ENCODE results near the gene MUS81. TPM values are rescaled to one million over a fixed set of nuclear protein-coding genes. Genes with fewer than 3 reads are reported as not detected.

The MUS81 gene
- total RNA-seq, 1 donor from 2014 or later: 83.1 TPM

- no peak overlapping the region for H3K27ac Mint-ChIP-seq
- ChIA-PET CTCF (no interaction called here), POLR2A (no interaction called here)
- peaks cover 54% of the 10 kb centered on the region for H3K36me3 Mint-ChIP-seq (ENCODE audit: low read depth)
- H3K4me3 Mint-ChIP-seq: no peak overlapping the region
- TF ChIP-seq, protein P1, sequence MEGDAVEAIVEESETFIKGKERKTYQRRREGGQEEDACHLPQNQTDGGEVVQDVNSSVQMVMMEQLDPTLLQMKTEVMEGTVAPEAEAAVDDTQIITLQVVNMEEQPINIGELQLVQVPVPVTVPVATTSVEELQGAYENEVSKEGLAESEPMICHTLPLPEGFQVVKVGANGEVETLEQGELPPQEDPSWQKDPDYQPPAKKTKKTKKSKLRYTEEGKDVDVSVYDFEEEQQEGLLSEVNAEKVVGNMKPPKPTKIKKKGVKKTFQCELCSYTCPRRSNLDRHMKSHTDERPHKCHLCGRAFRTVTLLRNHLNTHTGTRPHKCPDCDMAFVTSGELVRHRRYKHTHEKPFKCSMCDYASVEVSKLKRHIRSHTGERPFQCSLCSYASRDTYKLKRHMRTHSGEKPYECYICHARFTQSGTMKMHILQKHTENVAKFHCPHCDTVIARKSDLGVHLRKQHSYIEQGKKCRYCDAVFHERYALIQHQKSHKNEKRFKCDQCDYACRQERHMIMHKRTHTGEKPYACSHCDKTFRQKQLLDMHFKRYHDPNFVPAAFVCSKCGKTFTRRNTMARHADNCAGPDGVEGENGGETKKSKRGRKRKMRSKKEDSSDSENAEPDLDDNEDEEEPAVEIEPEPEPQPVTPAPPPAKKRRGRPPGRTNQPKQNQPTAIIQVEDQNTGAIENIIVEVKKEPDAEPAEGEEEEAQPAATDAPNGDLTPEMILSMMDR (IDR thresholded peaks at IDR 0.05): no peak
- intact Hi-C loops (cut with micrococcal nuclease): no loop called here
- no peak for DNase-seq
- no peak for ATAC-seq (ENCODE audit: low read depth)
- H3K4me1 Mint-ChIP-seq: peaks cover 22% of the 10 kb centered on the region
- no peaks in the 10 kb centered on the region for H3K9me3 Mint-ChIP-seq
- H3K27me3 Mint-ChIP-seq: no peaks in the 10 kb centered on the region
Measured at GRCh38 chr11:65863889-65864705, 3.9 kb downstream of the MUS81 start.

DNA sequence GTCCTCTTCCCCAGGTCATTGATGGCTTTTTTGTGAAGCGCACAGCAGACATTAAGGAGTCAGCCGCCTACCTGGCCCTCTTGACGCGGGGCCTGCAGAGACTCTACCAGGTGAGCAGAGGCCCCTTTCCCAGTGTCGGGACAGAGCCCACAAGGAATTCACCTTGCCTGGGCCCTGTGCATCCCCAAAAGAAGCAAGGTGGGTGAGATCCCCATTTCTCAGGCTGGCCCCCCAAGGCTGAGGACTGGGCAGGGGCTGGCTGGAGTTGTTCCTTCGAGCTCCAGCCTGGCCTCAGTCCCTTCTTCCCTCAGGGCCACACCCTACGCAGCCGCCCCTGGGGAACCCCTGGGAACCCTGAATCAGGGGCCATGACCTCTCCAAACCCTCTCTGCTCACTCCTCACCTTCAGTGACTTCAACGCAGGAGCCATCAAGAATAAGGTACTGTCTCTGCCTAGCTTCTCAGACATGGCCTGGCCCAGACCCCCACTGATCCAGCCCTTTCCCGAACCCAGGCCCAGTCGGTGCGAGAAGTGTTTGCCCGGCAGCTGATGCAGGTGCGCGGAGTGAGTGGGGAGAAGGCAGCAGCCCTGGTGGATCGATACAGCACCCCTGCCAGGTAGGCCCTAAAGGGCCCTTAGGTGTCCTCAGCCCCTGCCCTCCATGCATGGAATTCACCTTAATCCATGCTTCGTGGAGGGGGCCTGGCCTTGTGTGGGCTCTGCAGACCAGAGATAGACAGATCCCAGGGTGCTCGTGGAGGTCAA is 4.7 kb downstream of the MUS81 start:
- TF ChIP-seq, protein P1 (IDR thresholded peaks at IDR 0.05): no peak
- ChIA-PET CTCF (no interaction called here), POLR2A (no interaction called here)
- H3K27ac Mint-ChIP-seq: no peak overlapping the region
- peaks cover 17% of the 10 kb centered on the region for H3K4me1 Mint-ChIP-seq
- ATAC-seq (ENCODE audit: low read depth) (no peak), DNase-seq (no peak)
- intact Hi-C loops (cut with micrococcal nuclease): no loop called here
- no peaks in the 10 kb centered on the region for H3K9me3 Mint-ChIP-seq
- peaks cover 53% of the 10 kb centered on the region for H3K36me3 Mint-ChIP-seq (ENCODE audit: low read depth)
- H3K27me3 Mint-ChIP-seq: no peaks in the 10 kb centered on the region
- H3K4me3 Mint-ChIP-seq: no peak overlapping the region

GRCh38 chr11:65865550-65866172 is 5.4 kb downstream of the MUS81 start:
- Mint-ChIP-seq H3K27me3 (no peaks in the 10 kb centered on the region), H3K27ac (no peak overlapping the region), H3K4me1 (peaks cover 16% of the 10 kb centered on the region), H3K9me3 (no peaks in the 10 kb centered on the region), H3K36me3 (ENCODE audit: low read depth) (peaks cover 48% of the 10 kb centered on the region), H3K4me3 (no peak overlapping the region)
- intact Hi-C loops (cut with micrococcal nuclease): no loop called here
- TF ChIP-seq, protein P1 (IDR thresholded peaks at IDR 0.05): no peak
- ChIA-PET CTCF (no interaction called here), POLR2A (interaction anchor here (0.6 kb wide), 1 partner anchor 443 kb away, joined by 5 read pairs; the partner anchor contains the start of gene NEAT1)
- DNase-seq: no peak
- no peak for ATAC-seq (ENCODE audit: low read depth)

DNA sequence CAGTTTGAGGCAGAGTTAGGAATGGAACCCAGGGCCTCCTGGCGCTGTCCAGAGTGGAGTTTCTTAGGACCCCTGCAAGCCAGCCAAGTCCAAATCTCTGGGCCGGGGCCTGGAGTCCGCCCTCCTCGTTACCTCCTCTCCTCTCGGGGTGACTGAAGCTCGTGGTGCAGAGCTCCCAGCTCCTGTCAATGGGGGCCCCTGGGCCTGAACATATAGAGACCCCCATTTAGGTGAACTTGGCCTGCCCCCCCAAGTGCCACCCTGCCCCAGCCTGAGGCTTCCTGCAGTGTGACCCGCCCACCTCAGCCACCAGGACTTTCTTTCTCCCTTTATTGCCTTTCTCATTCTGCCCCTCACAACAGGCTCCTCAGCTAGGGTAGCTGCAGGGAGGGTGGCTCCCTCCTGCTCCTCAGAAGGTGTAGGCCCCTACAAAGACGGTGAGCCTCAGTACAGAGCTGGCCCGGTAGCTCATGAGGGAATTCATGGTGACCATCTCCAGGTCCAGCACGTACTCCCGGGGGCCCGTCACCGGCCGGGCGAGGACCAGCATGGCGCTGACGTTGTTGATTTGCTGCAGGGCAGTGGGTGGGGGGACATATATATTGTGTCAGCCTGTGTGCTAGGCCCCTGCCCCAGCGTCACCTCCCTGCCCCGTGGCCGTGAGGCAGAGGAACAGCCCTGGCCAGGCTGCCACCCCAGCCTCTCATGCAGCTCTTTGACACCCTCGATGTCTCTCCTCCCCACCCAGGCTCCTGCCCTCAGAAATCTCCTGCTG is 6.5 kb downstream of the MUS81 start:
- CTCF ChIA-PET: no interaction called here
- ATAC-seq (ENCODE audit: low read depth) (no peak), DNase-seq (no peak)
- POLR2A ChIA-PET: interaction anchor here (0.5 to 0.6 kb wide), 2 partner anchors 112 to 444 kb away, joined by 3 to 5 read pairs; partner anchors contain the start of gene NEAT1
- Mint-ChIP-seq H3K9me3 (no peaks in the 10 kb centered on the region), H3K36me3 (ENCODE audit: low read depth) (peaks cover 48% of the 10 kb centered on the region), H3K27ac (no peak overlapping the region), H3K4me1 (peaks cover 13% of the 10 kb centered on the region), H3K27me3 (no peaks in the 10 kb centered on the region), H3K4me3 (no peak overlapping the region)
- intact Hi-C loops (cut with micrococcal nuclease): no loop called here
- TF ChIP-seq, protein P1 (IDR thresholded peaks at IDR 0.05): no peak

All from activated B cell treated with CpG ODN at 0.5 μM for 24 hours (primary cell).